Vein endothelial cell (primary cell): ENCODE data around the gene SMARCAL1. TPM values are rescaled to one million over a fixed set of nuclear protein-coding genes. Genes with fewer than 3 reads are reported as not detected.

Experiments
- total RNA-seq: library from RNA; depleted of rRNA; stranded (reverse); fragments of >200 nt; gene quantifications from 2 replicates; pipeline ENCODE4 v1.2.3, GENCODE V29; 2012

SMARCAL1 gene
- total RNA-seq = 14.4 and 17.0 TPM in 2 replicates

DNA sequence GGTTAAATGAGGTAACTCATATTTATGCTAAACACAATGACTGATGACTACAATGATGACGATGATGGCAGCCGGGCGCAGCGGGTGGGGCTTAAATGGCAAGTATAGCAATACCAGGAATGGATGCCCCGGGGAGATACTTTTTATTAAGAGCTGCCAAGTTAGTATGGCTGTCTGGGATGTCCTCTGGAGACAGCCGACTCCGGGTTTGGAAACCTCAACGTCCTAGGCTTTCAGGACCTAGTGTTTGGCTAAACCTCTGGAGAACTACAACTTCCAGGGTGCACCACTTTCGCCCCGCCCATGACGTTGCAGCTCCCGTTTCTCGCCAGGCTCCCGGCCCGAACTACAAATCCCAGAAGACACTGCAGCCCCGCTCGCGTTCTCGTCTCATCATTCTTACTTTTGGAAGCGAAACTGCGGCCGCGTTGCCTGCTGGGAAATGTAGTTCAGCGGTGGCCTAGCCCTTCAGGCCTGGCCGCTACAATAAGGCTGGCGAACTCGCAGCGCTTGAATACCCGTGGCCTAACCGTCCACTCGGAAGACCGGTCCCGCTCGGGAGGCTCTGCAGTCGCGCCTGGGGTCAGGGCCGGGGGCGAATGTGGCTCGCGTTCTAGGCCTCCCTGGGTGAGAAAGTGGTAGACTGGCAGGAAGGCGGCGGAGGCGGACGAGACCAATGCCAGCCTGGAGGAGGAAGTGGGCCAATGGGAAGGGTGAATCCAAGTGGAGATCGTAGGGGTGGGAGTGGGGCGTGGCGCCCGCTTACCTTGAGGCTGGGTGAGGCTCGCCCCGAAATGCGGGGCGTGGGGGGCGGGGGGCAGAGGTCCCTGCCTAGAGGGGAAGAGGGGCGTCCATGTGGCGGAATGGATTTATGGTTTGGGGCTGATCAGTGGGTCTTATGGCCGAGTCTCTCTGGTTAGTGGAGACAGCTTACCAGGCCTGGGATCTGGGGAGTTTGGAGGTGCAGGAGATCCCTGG lies at the start of gene SMARCAL1:
Gene SMARCAL1, plus strand, starts transcription at position 463 of the 978 bp plus-strand sequence. CDS start 2,221 bp downstream, outside the sequence.

DNA sequence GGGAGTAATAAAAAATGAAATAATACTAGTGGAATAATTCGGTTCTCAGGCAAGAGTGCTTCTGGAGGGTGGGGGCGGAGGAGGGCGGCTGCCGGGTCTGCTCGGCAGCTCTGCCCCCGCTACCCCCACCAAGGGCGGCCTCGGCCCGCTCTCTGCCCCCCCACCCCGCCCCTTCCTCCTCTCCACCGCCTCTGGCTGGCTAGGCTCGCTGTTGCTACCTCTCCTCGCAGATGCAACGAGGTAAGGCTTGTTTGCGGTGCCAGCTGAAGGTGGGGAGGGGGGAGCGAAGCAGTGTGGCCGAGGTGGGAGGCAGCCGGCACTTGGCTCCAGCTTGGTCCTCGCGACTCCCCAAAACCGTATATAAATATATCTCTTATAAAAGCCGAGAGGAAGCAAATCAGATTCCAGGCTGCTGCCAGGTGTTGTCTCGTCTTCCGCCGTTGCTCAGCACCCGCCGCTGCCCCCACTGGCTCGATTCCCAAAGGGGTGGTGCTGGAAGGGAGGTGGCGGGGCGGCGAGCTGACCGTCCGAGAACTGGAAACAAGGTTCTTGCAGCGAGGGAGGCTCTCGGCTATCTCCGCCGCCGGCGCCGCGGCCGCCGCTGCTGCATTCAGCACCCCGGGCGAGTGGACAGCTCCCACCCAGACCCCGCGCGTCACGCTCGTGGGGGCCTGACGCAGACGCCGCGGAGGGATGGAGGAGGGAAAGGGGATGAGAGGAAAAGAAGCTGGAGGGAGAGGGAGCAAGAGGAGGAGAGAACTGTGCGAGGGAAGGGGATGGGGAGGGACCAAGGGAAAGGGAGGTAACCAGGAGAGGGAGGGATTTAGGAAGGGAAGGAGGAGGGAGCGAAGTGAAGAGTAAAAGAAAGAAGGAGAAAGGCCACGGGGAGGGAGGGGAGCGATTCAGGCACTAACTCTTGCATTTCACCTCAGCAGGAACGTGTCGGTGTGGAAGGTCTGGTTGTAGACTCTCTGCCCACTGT lies 40.3 kb upstream of the SMARCAL1 start, which contains the start of gene MARCHF4:
Gene MARCHF4, minus strand, starts transcription at position 763 of the 982 bp plus-strand sequence. CDS start 2,223 bp downstream, outside the sequence.

DNA sequence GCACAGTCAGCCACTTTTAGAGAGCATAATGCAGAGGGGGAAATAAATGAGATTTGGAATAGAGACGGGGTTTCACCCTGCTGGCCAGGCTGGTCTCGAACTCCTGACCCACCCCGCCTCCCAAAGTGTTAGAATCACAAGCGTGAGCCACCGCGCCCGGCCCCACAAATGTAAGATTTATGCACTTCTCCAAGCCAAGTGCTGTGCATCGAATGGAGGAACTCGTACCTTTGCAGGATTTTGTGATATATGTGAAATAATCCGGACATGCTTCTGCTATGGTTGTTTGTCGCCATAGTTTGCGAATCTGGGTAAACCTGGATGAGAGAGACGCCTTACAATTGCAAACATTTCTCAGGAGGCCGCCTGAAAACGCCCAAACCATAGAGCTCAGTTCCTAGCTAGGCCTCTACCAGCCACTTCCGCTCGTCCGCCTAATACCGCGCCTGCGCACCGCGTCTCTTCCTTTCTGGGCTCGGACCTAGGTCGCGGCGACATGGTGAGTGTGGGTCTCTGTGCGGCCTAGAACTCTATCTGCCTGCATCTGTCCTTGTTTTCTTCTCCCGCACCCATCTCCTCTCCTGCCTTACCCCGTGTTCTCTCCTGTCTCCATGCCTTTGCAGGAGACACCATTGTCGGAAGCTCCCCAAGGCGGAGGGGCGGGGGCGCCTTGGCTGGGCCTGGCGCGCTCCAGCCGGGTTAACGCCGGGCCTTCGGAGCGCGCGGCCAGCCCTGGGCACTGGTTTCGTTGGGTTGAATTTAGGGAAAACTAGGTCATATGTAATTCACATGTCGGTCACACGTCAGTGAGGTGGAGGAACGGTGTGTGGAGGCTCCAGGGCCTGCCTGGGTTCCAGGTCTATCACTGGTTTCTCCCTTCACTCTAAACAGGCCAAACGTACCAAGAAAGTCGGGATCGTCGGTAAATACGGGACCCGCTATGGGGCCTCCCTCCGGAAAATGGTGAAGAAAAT lies 86.4 kb downstream of the SMARCAL1 start, which contains the start of gene RPL37A:
Gene RPL37A, plus strand, starts transcription at position 466 of the 974 bp plus-strand sequence. Its CDS starts 31 bp downstream, at position 497.

Other genes with a start within 250 kb of the SMARCAL1 start
- gene MARCHF4, start 40.0 kb upstream of the SMARCAL1 start, total RNA-seq = 4.9 and 5.3 TPM in 2 replicates
- gene RPL37A, start 86.4 kb downstream of the SMARCAL1 start, total RNA-seq = 952 and 1,149 TPM in 2 replicates
- gene IGFBP2, start 220.9 kb downstream of the SMARCAL1 start, total RNA-seq = 9.6 and 17.3 TPM in 2 replicates